GM23248 (cell line): ENCODE data around the gene PDE6B.

Experiments used
- EZH2 ChIP-seq: fragments of 200-600 bp; sonication (generic); IDR thresholded peaks from 2 replicates; pipeline ENCODE4 v1.6.1; 2018; ENCODE audit warnings: antibody characterized with exemption, mild to moderate bottlenecking; ENCODE audit not compliant: insufficient read depth, poor library complexity, severe bottlenecking
- EZH2phosphoT487 ChIP-seq: fragments of 200-600 bp; sonication (generic); IDR thresholded peaks from 2 replicates; pipeline ENCODE4 v1.6.1; 2018; ENCODE audit warnings: antibody characterized with exemption, moderate library complexity, mild to moderate bottlenecking, low read depth; ENCODE audit not compliant: insufficient read depth

DNA sequence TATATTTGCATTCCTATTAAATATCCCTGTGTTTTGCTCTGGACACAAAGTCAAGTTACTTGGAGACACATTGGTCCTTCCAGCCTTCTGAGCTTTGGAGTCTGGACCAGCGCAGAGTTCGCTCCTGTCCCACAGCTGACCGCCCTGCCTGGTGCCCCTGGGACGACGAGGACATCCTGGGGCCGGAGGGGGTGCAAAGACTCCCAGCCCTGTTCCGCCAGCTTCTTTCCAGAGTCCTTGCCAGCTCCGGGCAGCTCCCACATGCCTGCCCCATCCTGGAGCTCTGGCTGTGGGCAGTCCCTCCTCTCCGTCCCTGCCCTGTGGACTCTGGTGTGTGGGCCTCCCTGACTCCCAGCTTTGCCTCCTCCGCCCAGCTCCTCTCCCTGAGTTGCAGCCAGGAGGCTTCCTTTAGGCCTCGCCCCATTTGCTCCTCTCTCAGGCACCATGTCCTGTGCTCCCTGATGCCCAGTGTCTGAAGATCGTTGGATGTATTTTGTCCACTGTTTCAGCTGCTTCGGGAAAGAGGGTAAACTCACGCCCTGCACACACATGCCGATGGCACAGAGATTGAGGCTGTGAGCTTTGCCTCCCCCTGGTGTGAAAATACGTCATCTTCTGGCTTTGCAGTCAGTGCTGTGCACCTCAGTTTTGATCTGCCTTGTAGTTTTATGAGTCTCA is 75.4 kb downstream of the PDE6B start:
- no peak for TF ChIP-seq EZH2phosphoT487
- no peak for TF ChIP-seq EZH2
